ENCODE data around the gene PRRT1. TPM values are rescaled to one million over a fixed set of nuclear protein-coding genes. Genes with fewer than 3 reads are reported as not detected.
A peak's percentile ranks its signal among the peaks of the same experiment; 100 is the strongest.

Gene PRRT1
- total and polyA plus RNA-seq, 11 donors = 0.28 to 1.1 (median 0.62) TPM

DNA sequence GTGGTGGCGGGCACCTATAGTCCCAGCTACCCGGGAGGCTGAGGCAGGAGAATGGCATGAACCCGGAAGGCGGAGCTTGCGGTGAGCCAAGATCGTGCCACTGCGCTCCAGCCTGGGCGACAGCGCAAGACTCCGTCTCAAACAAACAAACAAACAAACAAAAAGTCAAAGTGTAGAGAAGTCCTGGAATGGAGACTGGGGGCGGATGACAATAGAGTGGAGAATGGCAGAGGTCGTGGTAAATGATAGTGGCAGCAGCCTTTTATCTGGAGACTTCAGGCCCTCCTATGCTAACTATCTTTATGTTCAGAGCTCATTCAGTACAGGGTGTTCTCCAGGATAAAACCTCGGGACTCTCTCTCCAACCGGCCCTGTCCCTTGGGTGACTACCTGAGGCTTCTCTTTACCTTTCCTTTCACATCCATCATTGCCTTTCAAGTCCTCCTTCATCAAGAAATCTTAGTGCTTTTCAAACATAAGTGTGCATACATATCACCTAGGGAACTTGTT is 20.2 kb downstream of the PRRT1 start:
- DNase-seq (no peak), ATAC-seq (no peak)
- Histone ChIP-seq H3K27me3 (no peaks in the 10 kb centered on the region), H3K36me3 (peaks cover 0 to 7% (median 2%) of the 10 kb centered on the region in 9 donors), H3K9me3 (no peaks in the 10 kb centered on the region), H3K4me3 (no peak overlapping the region), H3K4me1 (peaks cover 11 to 32% (median 23%) of the 10 kb centered on the region in 12 donors), H3K27ac (no peak overlapping the region)
- TF ChIP-seq, protein P1, sequence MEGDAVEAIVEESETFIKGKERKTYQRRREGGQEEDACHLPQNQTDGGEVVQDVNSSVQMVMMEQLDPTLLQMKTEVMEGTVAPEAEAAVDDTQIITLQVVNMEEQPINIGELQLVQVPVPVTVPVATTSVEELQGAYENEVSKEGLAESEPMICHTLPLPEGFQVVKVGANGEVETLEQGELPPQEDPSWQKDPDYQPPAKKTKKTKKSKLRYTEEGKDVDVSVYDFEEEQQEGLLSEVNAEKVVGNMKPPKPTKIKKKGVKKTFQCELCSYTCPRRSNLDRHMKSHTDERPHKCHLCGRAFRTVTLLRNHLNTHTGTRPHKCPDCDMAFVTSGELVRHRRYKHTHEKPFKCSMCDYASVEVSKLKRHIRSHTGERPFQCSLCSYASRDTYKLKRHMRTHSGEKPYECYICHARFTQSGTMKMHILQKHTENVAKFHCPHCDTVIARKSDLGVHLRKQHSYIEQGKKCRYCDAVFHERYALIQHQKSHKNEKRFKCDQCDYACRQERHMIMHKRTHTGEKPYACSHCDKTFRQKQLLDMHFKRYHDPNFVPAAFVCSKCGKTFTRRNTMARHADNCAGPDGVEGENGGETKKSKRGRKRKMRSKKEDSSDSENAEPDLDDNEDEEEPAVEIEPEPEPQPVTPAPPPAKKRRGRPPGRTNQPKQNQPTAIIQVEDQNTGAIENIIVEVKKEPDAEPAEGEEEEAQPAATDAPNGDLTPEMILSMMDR (IDR thresholded peaks at IDR 0.05) = no peak
- TF ChIP-seq POLR2A (IDR thresholded peaks at IDR 0.05) = no peak
- intact Hi-C loops (cut with DNase I) = loop anchor here in 3 of 10 donors (1.0 to 5.0 kb wide), 3 partner anchors 21 to 46 kb away; partner anchors contain the start of genes AGPAT1 (in 1 of the 3) and RNF5 (in 1 of the 3)
- whole genome bisulfite sequencing, 4 donors = 84 to 88% (median 87%) methylated on average over 14 of the region's 14 CpGs

DNA sequence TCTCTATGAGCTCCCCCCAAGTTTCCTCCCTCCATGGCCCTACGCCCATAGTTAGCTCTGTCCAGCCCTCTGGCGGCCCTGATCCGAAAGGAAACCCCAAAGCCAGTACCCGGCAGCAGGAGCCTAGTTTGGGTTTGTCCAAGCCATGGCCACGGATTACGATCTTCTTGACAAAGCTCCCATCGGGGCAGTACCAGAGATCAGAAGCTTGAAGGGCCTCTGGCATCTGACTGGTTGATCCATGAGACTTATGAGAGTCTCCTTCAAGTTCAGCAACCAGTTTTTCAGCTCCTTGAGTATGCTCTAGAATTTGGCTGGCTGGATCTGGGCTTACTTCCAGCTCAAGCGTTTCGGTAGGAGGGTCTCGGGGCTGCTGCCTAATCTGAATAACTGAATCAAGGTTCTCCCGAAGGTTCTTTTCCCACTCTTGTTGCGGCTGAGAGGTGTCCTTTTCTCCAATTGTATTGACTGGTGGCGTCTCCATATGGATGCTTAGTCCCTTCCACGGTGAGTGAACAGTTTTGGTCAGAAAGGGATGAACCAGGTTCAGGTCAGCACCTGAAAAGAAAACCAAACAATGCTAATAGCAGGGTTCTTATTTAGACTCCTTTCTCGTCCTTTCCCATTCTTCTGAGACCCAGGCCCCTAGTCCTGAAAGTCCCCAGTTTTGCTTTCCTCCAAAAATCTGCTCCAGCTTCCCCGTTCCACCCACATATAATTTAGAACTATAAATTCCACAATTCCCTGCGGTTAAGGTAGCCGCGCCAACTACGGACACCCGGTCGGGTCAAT is 22.2 kb downstream of the PRRT1 start:
- TF ChIP-seq POLR2A (IDR thresholded peaks at IDR 0.05) = no peak
- TF ChIP-seq, protein P1 (IDR thresholded peaks at IDR 0.05) = no peak
- WGBS, 4 donors = 22 to 39% (median 35%) methylated on average over 16 to 22 of the region's 22 CpGs
- Histone ChIP-seq H3K36me3 (peaks cover 0 to 27% (median 22%) of the 10 kb centered on the region in 9 donors), H3K27ac (peak overlapping the region; percentile 51 to 95 (median 88)), H3K27me3 (no peaks in the 10 kb centered on the region), H3K9me3 (no peaks in the 10 kb centered on the region), H3K4me3 (peak overlapping the region; percentile 48 to 100 (median 68)), H3K4me1 (peaks cover 11 to 38% (median 25%) of the 10 kb centered on the region in 12 donors)
- peak; percentile 9 to 60 (median 54) for ATAC-seq
- DNase-seq = peak in 1 of 5 donors; percentile 87
- intact Hi-C loops (cut with DNase I) = loop anchor here in 6 of 10 donors (1.0 to 5.0 kb wide), 8 partner anchors 23 to 843 kb away; partner anchors contain the start of genes AGPAT1 (in 3 of the 6), RNF5 (in 2 of the 6), GPSM3 (in 1 of the 6) and PBX2 (in 1 of the 6)

DNA sequence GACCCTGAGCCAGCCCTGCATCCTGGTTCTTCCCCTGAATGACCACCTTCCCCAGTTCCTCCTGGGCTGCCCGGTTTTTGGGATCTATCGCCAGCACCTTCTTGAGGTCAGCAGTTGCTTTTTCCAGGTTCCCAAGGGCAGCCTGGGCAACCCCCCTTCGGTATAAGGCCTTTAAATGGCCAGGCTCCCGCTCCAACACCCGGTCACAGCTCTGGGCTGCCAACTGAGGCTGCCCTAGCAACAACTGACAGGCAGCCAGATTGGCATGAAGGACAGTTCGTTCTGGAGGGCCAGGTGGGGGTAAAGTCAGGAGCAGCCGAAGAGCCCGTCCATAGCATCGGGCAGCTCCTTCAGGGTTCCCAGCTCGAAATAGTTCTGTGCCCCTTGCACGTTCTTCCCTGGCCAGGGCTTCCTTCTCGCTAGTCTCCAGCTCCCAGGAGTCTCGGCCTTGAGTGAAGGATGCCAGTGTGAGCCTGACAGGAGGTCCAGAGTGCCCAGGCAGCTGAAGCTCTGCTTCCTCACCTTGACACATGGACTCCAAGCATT is 22.9 kb downstream of the PRRT1 start:
- DNase-seq (peak in 1 of 5 donors; percentile 44), ATAC-seq (no peak)
- no peak for TF ChIP-seq POLR2A (IDR thresholded peaks at IDR 0.05)
- TF ChIP-seq, protein P1 (IDR thresholded peaks at IDR 0.05) = no peak
- 86 to 90% (median 87%) methylated on average over 8 to 13 of the region's 13 CpGs for WGBS, 4 donors
- H3K9me3 ChIP-seq = no peaks in the 10 kb centered on the region
- peaks cover 0 to 33% (median 29%) of the 10 kb centered on the region in 9 donors for H3K36me3 ChIP-seq
- intact Hi-C loops (cut with DNase I) = loop anchor here in 4 of 10 donors (1.0 to 5.0 kb wide), 6 partner anchors 25 to 843 kb away; partner anchors contain the start of genes PPT2 (in 2 of the 4), AGPAT1 (in 1 of the 4), GPSM3 (in 1 of the 4) and PBX2 (in 1 of the 4)
- H3K27ac ChIP-seq = peak overlapping the region in 9 of 12 donors; percentile 56 to 95 (median 89)
- no peaks in the 10 kb centered on the region for H3K27me3 ChIP-seq
- H3K4me1 ChIP-seq = peaks cover 11 to 38% (median 25%) of the 10 kb centered on the region in 12 donors
- peak overlapping the region in 11 of 12 donors; percentile 48 to 100 (median 79) for H3K4me3 ChIP-seq
